NCI-H1092 treated with DMSO at 0.1 percent for 48 hours (cell line): Measurements from ENCODE around the gene TERB1.
A peak's percentile ranks its signal among the peaks of the same experiment; 100 is the strongest.

Experiments used
- DNase-seq: peaks from one replicate; lab custom pipeline; 2025; lab: John Stamatoyannopoulos, UW

Gene TERB1

GRCh38 chr16:66750279-66751052, 50.9 kb downstream of the TERB1 start:
- DNase-seq, result no peak

GRCh38 chr16:66746682-66747081, 54.7 kb downstream of the TERB1 start:
- DNase-seq, result no peak

- no peak for DNase-seq
Observed at GRCh38 chr16:66746048-66746447, 55.3 kb downstream of the TERB1 start.

DNA sequence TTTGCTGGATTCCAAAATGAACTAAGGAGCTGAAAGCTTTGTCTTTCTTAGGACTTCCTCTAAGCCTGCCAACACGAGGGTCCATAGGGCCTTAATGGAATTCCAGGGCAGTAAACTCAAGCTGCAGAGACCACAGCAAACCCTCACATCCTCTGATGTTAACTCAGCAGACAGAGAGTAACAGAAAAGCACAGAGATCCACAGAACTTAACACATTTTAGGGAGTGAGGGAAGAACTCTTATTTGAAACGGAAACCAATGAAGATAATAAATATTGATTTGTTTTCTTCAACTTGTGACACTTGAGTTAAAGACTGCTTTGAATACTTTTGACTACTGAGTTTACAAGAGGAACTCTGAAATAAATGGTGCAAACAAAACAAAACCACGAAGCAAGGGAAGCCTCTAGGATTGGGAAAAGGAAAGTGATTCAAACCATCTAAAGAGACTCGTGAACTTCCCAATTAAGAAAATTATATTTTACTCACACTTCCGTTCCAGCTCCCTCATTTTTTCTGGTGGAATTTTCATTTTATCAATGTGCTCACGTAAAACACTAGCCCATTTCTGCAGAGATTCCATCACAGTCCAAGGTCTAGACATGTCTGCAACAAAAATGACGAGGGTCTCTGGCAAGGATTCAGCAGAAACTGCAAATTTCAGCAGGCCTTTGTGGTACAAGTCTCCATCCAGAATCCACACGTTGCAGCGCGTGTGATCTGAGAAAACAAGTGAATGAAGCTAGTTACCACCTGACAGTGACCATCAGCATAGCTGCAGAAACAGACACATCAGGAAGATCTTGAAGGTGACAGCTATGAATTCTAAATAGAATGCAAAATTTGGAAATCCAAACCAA, 59.2 kb downstream of the TERB1 start:
- no peak for DNase-seq

GRCh38 chr16:66741169-66741900, 60.0 kb downstream of the TERB1 start:
- no peak for DNase-seq

DNA sequence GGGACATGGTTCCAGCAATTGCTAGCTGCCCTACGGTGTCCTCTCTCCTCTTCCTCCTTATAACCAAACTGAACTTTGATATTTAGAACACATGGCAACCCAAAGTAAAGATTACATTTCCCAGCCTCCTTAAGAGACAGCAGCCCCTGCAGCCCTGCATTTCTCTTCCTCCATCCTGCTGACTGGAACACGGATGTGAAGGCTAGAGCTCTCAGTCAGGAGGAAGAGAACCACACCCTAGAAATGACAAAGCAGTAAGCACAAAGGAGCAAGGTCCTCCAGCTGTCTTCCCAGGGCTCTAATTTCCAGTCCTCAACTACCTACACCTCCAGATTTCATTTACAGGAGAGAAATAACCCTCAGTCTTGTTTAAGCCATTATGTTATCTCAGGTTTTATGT, 60.9 kb downstream of the TERB1 start:
- DNase-seq, result no peak

GRCh38 chr16:66740010-66740409, 61.4 kb downstream of the TERB1 start:
- DNase-seq, result peak; percentile 5

- no peak for DNase-seq
Observed at GRCh38 chr16:66735891-66736290, 65.5 kb downstream of the TERB1 start.

DNA sequence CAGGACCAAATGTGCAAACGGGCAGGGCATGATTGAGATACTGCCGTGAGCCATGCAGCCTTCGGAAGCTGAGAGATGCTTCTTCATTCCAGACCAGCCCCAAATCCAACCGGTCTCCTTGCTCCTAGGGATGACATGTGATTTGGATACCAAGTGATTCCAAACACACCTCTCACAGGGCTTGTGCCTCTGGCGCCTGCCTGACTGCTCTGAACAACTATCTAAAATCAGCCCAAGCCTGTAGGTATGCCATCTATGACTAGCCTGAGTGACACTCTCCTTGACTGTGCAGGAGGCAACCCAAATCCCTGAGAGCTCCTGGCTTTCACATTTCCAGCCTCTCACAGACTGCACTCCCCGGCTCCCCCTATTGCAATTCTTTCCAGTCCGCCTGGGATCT, 70.3 kb downstream of the TERB1 start:
- DNase-seq, result no peak

DNA sequence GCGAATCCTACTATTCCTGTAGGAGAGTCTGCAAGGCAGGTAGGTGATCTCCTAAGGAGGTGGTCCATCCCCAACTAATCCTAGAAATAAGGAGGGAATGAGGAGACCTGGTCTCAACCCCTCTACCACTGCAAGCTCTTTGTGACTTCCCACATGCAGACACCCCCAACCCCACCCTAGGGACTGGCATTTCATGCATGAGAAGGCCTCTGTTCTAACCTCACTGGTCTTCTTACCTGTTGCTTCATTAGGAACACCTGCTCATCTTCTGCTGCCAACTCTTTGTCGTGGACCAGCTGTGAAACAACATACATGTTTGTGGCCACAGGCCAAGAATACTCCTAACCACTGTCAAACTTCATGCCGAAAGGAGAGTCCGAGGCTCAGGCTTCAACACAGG, 72.6 kb downstream of the TERB1 start:
- no peak for DNase-seq

DNA sequence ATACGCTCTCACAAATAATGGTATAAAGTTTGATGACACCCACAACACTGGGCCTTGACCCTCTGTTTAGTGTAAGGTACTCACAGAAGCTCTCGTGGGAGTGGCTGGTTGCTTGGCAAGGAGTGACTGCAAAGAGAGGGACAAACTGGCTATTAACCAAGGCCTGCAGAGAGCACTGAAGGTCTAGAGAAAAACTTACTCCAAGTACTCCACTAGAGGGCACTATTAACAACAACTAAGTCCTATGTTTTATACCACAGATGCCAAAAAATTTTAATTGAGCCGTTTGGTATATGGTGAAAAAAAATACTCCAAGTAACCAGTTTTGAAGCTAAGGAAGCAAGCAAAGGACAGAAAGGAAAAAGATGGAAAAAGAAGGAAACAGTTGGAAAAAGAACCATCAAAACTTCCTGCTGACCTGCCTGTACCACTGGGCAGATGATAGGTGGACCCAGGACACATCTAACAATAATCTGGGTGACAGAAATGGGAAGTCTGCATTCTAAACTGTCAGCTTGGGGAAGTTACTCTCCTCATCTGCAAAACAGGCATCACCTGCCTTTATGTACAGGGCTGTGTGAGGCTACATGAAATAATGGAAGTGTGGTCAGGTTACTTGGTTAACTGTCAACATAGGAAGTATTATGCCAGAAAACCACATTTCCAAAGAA, 73.1 kb downstream of the TERB1 start:
- peak; percentile 72 for DNase-seq

- DNase-seq, result no peak
Observed at GRCh38 chr16:66720766-66721165, 80.6 kb downstream of the TERB1 start.

GRCh38 chr16:66719246-66719645, 82.1 kb downstream of the TERB1 start:
- DNase-seq, result no peak

DNA sequence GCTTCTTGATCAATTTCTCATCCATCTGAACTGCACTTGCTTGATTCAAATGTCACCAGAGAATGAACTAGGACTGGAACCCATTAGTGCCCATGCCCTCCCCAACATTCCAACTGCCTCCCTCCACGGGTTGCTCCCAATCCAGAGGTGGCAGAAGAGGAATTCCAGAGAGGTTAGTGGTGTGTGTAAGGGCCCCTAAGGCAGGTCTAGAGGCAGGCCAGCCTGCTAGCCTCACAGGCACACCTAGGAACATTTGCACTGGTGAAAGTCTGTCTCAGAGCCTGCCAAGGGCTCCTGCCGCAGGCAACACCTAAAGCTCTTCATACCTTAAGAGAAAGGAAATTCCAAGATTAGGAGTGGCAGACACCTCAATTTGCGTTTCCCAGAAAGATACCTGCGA, 83.6 kb downstream of the TERB1 start:
- DNase-seq, result no peak

GRCh38 chr16:66717112-66717675, 84.2 kb downstream of the TERB1 start:
- DNase-seq, result peak; percentile 36

GRCh38 chr16:66714654-66715307, 86.6 kb downstream of the TERB1 start:
- DNase-seq, result peak; percentile 27

GRCh38 chr16:66714062-66714461, 87.3 kb downstream of the TERB1 start:
- no peak for DNase-seq

GRCh38 chr16:66713076-66713475, 88.3 kb downstream of the TERB1 start:
- no peak for DNase-seq

DNA sequence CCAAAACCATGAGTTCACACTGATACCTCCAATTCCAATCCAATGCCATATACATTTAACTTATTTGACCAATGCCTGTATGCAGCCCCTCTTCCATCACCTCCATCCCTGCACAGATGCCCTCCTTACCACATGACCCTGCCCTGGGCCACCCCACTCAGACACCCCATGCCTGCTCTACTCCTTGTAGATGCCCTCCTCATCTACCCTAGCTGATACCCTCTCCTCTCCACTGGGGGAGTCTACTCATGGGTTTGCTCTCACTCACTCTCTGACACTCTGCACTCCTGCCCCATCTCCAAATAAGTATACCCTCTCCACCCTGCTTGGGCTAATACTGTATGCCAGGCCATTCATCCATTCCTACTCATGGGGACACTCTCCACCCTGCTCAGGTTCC, 88.9 kb downstream of the TERB1 start:
- no peak for DNase-seq

DNA sequence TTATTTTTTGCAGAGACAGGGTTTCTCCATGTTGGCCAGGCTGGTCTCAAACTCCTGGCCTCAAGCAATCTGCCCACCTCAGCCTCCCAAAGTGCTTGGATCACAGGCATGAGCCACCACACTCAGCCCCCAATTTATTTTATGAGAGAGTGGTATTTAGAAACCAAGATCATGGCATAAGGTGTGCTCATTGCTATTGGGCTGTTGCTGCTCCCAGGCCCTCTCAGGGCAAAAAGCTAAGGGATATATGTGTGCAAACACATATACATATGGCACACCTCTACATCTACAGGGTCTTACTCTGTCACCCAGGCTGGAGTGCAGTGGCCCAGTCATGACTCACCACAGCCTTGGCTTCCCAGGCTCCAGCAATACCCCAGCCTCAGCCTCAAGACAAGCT, 89.8 kb downstream of the TERB1 start:
- DNase-seq, result no peak

- no peak for DNase-seq
Observed at GRCh38 chr16:66706506-66706880, 94.9 kb downstream of the TERB1 start.
